HG03439 (cell line): ENCODE measurements around the gene S100A10.

Experiments used
- ATAC-seq: cut with Tn5 transposase; IDR thresholded peaks from one replicate; pipeline ENCODE4 v1.9.1; 2021; ENCODE audit warnings: mild to moderate bottlenecking, moderate library complexity; ENCODE audit not compliant: unreplicated experiment

S100A10 gene

GRCh38 chr1:151966061-151966460, 27.6 kb downstream of the S100A10 start:
- ATAC-seq = no peak

GRCh38 chr1:151964510-151964909, 29.1 kb downstream of the S100A10 start:
- ATAC-seq = no peak

- no peak for ATAC-seq
Observed at GRCh38 chr1:151963288-151963687, 30.4 kb downstream of the S100A10 start.

GRCh38 chr1:151961833-151962232, 31.8 kb downstream of the S100A10 start:
- no peak for ATAC-seq

- no peak for ATAC-seq
Observed at GRCh38 chr1:151960780-151961513, 32.7 kb downstream of the S100A10 start.

- ATAC-seq = no peak
Observed at GRCh38 chr1:151958959-151959358, 34.7 kb downstream of the S100A10 start.

- ATAC-seq = no peak
Observed at GRCh38 chr1:151956957-151957497, 36.6 kb downstream of the S100A10 start.

- no peak for ATAC-seq
Observed at GRCh38 chr1:151953409-151954094, 40.1 kb downstream of the S100A10 start.

GRCh38 chr1:151952811-151953210, 40.8 kb downstream of the S100A10 start:
- ATAC-seq = no peak

GRCh38 chr1:151949371-151950193, 44.1 kb downstream of the S100A10 start:
- ATAC-seq = no peak

GRCh38 chr1:151948506-151948905, 45.2 kb downstream of the S100A10 start:
- ATAC-seq = no peak

- no peak for ATAC-seq
Observed at GRCh38 chr1:151947140-151947539, 46.5 kb downstream of the S100A10 start.

- no peak for ATAC-seq
Observed at GRCh38 chr1:151945725-151946722, 47.6 kb downstream of the S100A10 start.

- ATAC-seq = no peak
Observed at GRCh38 chr1:151944857-151945575, 48.6 kb downstream of the S100A10 start.

GRCh38 chr1:151944126-151944856, 49.4 kb downstream of the S100A10 start:
- ATAC-seq = no peak

GRCh38 chr1:151943591-151943990, 50.1 kb downstream of the S100A10 start:
- ATAC-seq = no peak

GRCh38 chr1:151942882-151943281, 50.8 kb downstream of the S100A10 start:
- ATAC-seq = no peak

GRCh38 chr1:151940541-151940940, 53.1 kb downstream of the S100A10 start:
- ATAC-seq = no peak

GRCh38 chr1:151939779-151940178, 53.9 kb downstream of the S100A10 start:
- ATAC-seq = no peak
